Heart right ventricle (tissue), 16 donors: ENCODE measurements around the gene CRY1. TPM values are rescaled to one million over a fixed set of nuclear protein-coding genes. Genes with fewer than 3 reads are reported as not detected.

Source experiments
- ATAC-seq, 8 donors: fragments of 200-7000 bp; cut with Tn5 transposase; one replicate each; pipeline ENCODE4 v1.9.1; 2020; ENCODE audit warnings: mild to moderate bottlenecking in 8 of 8, moderate library complexity in 8 of 8, moderate number of reproducible peaks in 1 of 8
- DNase-seq, 2 donors: peaks; one replicate each; pipeline ENCODE4 v3.0.0-alpha.2; 2020
- H3K27ac ChIP-seq, 10 donors: fragments of 200-600 bp; sonication (generic) in 2 of 10; one replicate each; pipeline versions ENCODE4 v1.5.0 to v1.8.0; 2020 to 2022; ENCODE audit warnings: mild to moderate bottlenecking in 3 of 10
- H3K27me3 ChIP-seq, 7 donors: fragments of 200-600 bp; one replicate each; pipeline ENCODE4 v1.8.0; 2021 to 2022; ENCODE audit warnings: mild to moderate bottlenecking in 2 of 7
- H3K36me3 ChIP-seq, 9 donors: fragments of 200-600 bp; sonication (generic) in 1 of 9; one replicate each; pipeline versions ENCODE4 v1.5.0 to v1.8.0; 2020 to 2022; ENCODE audit warnings: mild to moderate bottlenecking in 2 of 9
- H3K4me1 ChIP-seq, 9 donors: fragments of 200-600 bp; sonication (generic) in 1 of 9; one replicate each; pipeline versions ENCODE4 v1.5.0 to v1.8.0; 2020 to 2022; ENCODE audit warnings: mild to moderate bottlenecking in 4 of 9
- H3K4me3 ChIP-seq, 10 donors: fragments of 200-600 bp; sonication (generic) in 2 of 10; one replicate each; pipeline versions ENCODE4 v1.5.0 to v1.8.0; 2020 to 2022; ENCODE audit warnings: mild to moderate bottlenecking in 7 of 10, moderate library complexity in 2 of 10
- H3K9me3 ChIP-seq, 11 donors: fragments of 200-600 bp in 10 of 11; sonication (generic) in 2 of 11; one replicate each; pipeline versions ENCODE4 v1.5.0 to v1.8.0; 2013 to 2022; ENCODE audit warnings: mild to moderate bottlenecking in 2 of 11, control low read depth in 1 of 11, moderate library complexity in 1 of 11
- CTCF ChIP-seq, 9 donors: fragments of 200-600 bp; sonication (generic) in 2 of 9; IDR thresholded peaks; one replicate each; pipeline versions ENCODE4 v1.5.0 to v1.8.0; 2021 to 2022; ENCODE audit warnings: antibody characterized with exemption in 9 of 9, mild to moderate bottlenecking in 5 of 9, moderate library complexity in 1 of 9
- WGBS, 2 donors: extraction: QIAGEN DNeasy Blood & Tissue Kit; methylation state at CpG; one replicate each; pipeline ENCODE4 v1.1.7; 2013; ENCODE audit warnings: inconsistent platforms in 1 of 2; 5-methylcytosine and 5-hydroxymethylcytosine counted together
- intact Hi-C, 10 donors: fragments of 100-400 bp; cut with DNase I; formaldehyde crosslinking; loops; one replicate each; pipeline versions ENCODE4 v1.11.1 to v1.14.2; 2022
- polyA plus RNA-seq, 2 donors: library from polyadenylated mRNA; stranded (reverse); fragments of 200-250 nt; gene quantifications; one replicate each; pipeline ENCODE4 v1.2.3, GENCODE V29; 2013
- total RNA-seq, 10 donors: library from RNA; stranded (reverse); fragmentation: NEBNext Ultra II Directional in 3 of 10; extraction: Animal tissue kit (Norgen Biotek cat#: 25700) in 3 of 10; gene quantifications; one replicate each; pipeline versions ENCODE4 v1.2.1 to v1.2.4, GENCODE V29; 2021 to 2023
- donor health status: Arrhythmogenic right ventricular cardiomyopathy.
- donor health status: ischemic (EF 13 %, LVEDD 7.1; RV severe dilation, severe dysfunction).
- donor health status: healthy with polysubstance abuse.
- donor health status: DM: no; HTN: yes; CAD: no.
- donor health status: DM: no; HTN: no; CAD: no.
- donor health status: ischemic (EF 25% LVEDD 6.9; RV normal size, moderate dysfunction).
- donor health status: ischemic (EF 25% LVEDD 5.7; RV mildly dilated, moderate dysfunction).
- donor health status: healthy.
- donor health status: DM: yes; HTN: yes; CAD: no.
- donor health status: Ischemic cardiomyopathy.
- donor health status: ischemic (EF 35%, LVEDD 5.7; RV mildly dilated, moderate dysfunction).
- donor health status: nonischemic (EF 11% LVEDD 7.7; RV severe dilation, severe dysfunction).
- donor health status: DM: yes; HTN: yes; CAD: no.
- donor health status: PGD.
- donor health status: ischemic (EF 29% LVEDD 5.4; RV normal size, mild dysfunction).
- donor health status: nonischemic (EF 23%, LVEDD 6.1; RV moderate dilation, normal function).

Gene CRY1
- total and polyA plus RNA-seq, 12 donors: 5.1 to 18.7 (median 10.6) TPM

- Histone ChIP-seq H3K27ac (no peak overlapping the region), H3K27me3 (peaks cover 0 to 4% (median 0%) of the 10 kb centered on the region in 7 donors), H3K9me3 (no peaks in the 10 kb centered on the region), H3K36me3 (no peaks in the 10 kb centered on the region), H3K4me3 (no peak overlapping the region), H3K4me1 (peaks cover 0 to 10% (median 0%) of the 10 kb centered on the region in 9 donors)
- ATAC-seq (no peak), DNase-seq (no peak)
- TF ChIP-seq CTCF (IDR thresholded peaks at IDR 0.05): no peak
- WGBS, 2 donors: 53 to 57% methylated on average over 4 of the region's 4 CpGs
- intact Hi-C loops: loop anchor here in 6 of 10 donors (5.0 to 10.0 kb wide), 2 partner anchors 720 to 723 kb away; no protein-coding TSS in a partner anchor
These were observed 14.0 kb upstream of the CRY1 start for GRCh38 chr12:107107381-107107780.

- Histone ChIP-seq H3K36me3 (no peaks in the 10 kb centered on the region), H3K9me3 (no peaks in the 10 kb centered on the region), H3K27me3 (no peaks in the 10 kb centered on the region), H3K27ac (no peak overlapping the region), H3K4me1 (peaks cover 0 to 10% (median 0%) of the 10 kb centered on the region in 9 donors), H3K4me3 (no peak overlapping the region)
- TF ChIP-seq CTCF (IDR thresholded peaks at IDR 0.05): no peak
- WGBS, 2 donors: 56 to 74% methylated on average over 5 of the region's 5 CpGs
- DNase-seq (no peak), ATAC-seq (no peak)
- intact Hi-C loops: loop anchor here in 6 of 10 donors (5.0 to 10.0 kb wide), 2 partner anchors 719 to 722 kb away; no protein-coding TSS in a partner anchor
These were observed 13.1 kb upstream of the CRY1 start for GRCh38 chr12:107106241-107107025.

- intact Hi-C loops: loop anchor here in 6 of 10 donors (5.0 to 10.0 kb wide), 2 partner anchors 718 to 721 kb away; no protein-coding TSS in a partner anchor
- TF ChIP-seq CTCF (IDR thresholded peaks at IDR 0.05): no peak
- 47 to 65% methylated on average over 1 of the region's 1 CpG for WGBS, 2 donors
- Histone ChIP-seq H3K27ac (no peak overlapping the region), H3K9me3 (no peaks in the 10 kb centered on the region), H3K4me3 (no peak overlapping the region), H3K4me1 (peaks cover 0 to 6% (median 0%) of the 10 kb centered on the region in 9 donors), H3K36me3 (no peaks in the 10 kb centered on the region), H3K27me3 (no peaks in the 10 kb centered on the region)
- no peak for ATAC-seq
- DNase-seq: no peak
These were observed 12.0 kb upstream of the CRY1 start for GRCh38 chr12:107105410-107105703.

- intact Hi-C loops: loop anchor here in 6 of 10 donors (5.0 to 10.0 kb wide), 2 partner anchors 716 to 719 kb away; no protein-coding TSS in a partner anchor
- no peaks in the 10 kb centered on the region for H3K9me3 ChIP-seq
- ATAC-seq: no peak
- H3K4me3 ChIP-seq: no peak overlapping the region
- H3K27me3 ChIP-seq: no peaks in the 10 kb centered on the region
- no peak for TF ChIP-seq CTCF (IDR thresholded peaks at IDR 0.05)
- no peak overlapping the region for H3K27ac ChIP-seq
- H3K36me3 ChIP-seq: no peaks in the 10 kb centered on the region
- no peaks in the 10 kb centered on the region for H3K4me1 ChIP-seq
- no peak for DNase-seq
These were observed 10.2 kb upstream of the CRY1 start for GRCh38 chr12:107103516-107103915.
